ENCODE data around the gene CLBA1.

DNA sequence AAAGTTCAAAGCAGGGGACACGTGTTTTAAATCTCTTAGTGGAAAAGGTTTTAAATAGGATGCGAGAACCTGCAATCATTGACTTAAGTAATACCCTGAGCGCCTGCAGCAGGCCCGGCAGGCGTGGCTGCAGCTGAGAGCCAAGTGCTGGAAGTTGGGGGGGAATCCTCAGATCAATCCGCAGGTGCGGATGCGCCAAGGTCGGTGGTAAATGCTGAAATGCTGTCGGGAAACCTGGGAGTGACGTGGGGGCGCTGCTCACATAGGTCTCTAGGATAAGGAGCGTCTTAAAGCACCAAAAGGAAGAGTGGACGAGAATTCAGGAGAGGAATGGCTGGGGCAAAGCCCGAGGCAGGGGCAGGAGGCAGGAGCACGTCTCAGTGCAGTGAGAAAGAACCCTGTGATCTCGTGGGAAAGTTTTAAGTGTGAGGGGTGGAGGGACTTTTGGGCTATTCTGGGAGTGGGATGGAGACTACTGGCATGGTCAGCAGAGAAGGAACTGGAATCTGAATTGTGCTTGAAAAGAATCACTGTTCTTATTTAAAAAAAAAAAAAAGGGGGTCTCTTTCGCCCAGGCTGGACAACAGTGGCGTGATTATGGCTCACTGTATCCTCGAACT, 36.2 kb downstream of the CLBA1 start:
- TF ChIP-seq, protein P1, sequence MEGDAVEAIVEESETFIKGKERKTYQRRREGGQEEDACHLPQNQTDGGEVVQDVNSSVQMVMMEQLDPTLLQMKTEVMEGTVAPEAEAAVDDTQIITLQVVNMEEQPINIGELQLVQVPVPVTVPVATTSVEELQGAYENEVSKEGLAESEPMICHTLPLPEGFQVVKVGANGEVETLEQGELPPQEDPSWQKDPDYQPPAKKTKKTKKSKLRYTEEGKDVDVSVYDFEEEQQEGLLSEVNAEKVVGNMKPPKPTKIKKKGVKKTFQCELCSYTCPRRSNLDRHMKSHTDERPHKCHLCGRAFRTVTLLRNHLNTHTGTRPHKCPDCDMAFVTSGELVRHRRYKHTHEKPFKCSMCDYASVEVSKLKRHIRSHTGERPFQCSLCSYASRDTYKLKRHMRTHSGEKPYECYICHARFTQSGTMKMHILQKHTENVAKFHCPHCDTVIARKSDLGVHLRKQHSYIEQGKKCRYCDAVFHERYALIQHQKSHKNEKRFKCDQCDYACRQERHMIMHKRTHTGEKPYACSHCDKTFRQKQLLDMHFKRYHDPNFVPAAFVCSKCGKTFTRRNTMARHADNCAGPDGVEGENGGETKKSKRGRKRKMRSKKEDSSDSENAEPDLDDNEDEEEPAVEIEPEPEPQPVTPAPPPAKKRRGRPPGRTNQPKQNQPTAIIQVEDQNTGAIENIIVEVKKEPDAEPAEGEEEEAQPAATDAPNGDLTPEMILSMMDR (IDR thresholded peaks at IDR 0.05) = no peak
- no peak for TF ChIP-seq POLR2A (IDR thresholded peaks at IDR 0.05)
